Vagina (tissue), 2 donors: ENCODE results near the gene RET. TPM values are rescaled to one million over a fixed set of nuclear protein-coding genes. Genes with fewer than 3 reads are reported as not detected.

Experiments
- DNase-seq, 2 donors: peaks; one replicate each; pipeline ENCODE4 v3.0.0-alpha.2; 2017; ENCODE audit errors: extremely low spot score in 2 of 2
- H3K27ac ChIP-seq: fragments of 200-600 bp; sonication (generic); one replicate; pipeline ENCODE4 v1.5.1; 2019
- H3K27me3 ChIP-seq: fragments of 200-600 bp; sonication (generic); one replicate; pipeline ENCODE4 v1.5.1; 2019
- H3K36me3 ChIP-seq, 2 donors: fragments of 200-600 bp; sonication (generic); one replicate each; pipeline ENCODE4 v1.5.1; 2017 to 2019
- H3K4me1 ChIP-seq: fragments of 200-600 bp; sonication (generic); one replicate; pipeline ENCODE4 v1.5.1; 2019
- H3K4me3 ChIP-seq, 2 donors: fragments of 200-600 bp; sonication (generic); 1 replicate in 1 of 2; 2 replicates in 1 of 2; pipeline ENCODE4 v1.5.1; 2016 to 2019
- H3K9me3 ChIP-seq: fragments of 200-600 bp; sonication (generic); one replicate; pipeline ENCODE4 v1.5.1; 2019
- POLR2A ChIP-seq, 2 donors: fragments of 450-650 bp; IDR thresholded peaks; one replicate each; pipeline ENCODE4 v1.6.1; 2017; ENCODE audit warnings: antibody characterized with exemption in 2 of 2, mild to moderate bottlenecking in 2 of 2, moderate library complexity in 2 of 2
- POLR2AphosphoS5 ChIP-seq, 2 donors: sonication (generic); formaldehyde crosslinking; IDR thresholded peaks; one replicate each; pipeline ENCODE4 v1.9.0; 2017; ENCODE audit warnings: antibody characterized with exemption in 2 of 2, mild to moderate bottlenecking in 2 of 2, low read depth in 1 of 2; ENCODE audit not compliant: insufficient read depth in 1 of 2
- intact Hi-C: fragments of 100-400 bp; cut with DNase I; formaldehyde crosslinking; loops from one replicate; pipeline ENCODE4 v1.15.1; 2023
- total RNA-seq: library from RNA; depleted of rRNA; stranded (reverse); fragments of >200 nt; gene quantifications from one replicate; pipeline ENCODE4 v1.2.3, GENCODE V29; 2016
- TF ChIP-seq, protein P1 (sequence below), 3 experiments: fragments of 450-650 bp in 2 of 3; fragments of 200-600 bp in 1 of 3; sonication (generic) in 1 of 3; IDR thresholded peaks; one replicate each; pipeline ENCODE4 v1.5.1; 2017 to 2019; ENCODE audit warnings: antibody characterized with exemption in 3 of 3, mild to moderate bottlenecking in 2 of 3, moderate library complexity in 2 of 3

RET gene
- total RNA-seq, 1 donor from 2014 or later = 7.9 TPM

- intact Hi-C loops = no loop called here
- Histone ChIP-seq H3K4me3 (no peak overlapping the region), H3K27me3 (no peaks in the 10 kb centered on the region), H3K4me1 (peaks cover 19% of the 10 kb centered on the region), H3K36me3 (no peaks in the 10 kb centered on the region), H3K9me3 (no peaks in the 10 kb centered on the region), H3K27ac (no peak overlapping the region)
- TF ChIP-seq POLR2A (IDR thresholded peaks at IDR 0.05) (no peak), POLR2AphosphoS5 (IDR thresholded peaks at IDR 0.05; ENCODE audit: insufficient read depth in 1 of 2, low read depth in 1 of 2) (no peak)
- TF ChIP-seq, protein P1, sequence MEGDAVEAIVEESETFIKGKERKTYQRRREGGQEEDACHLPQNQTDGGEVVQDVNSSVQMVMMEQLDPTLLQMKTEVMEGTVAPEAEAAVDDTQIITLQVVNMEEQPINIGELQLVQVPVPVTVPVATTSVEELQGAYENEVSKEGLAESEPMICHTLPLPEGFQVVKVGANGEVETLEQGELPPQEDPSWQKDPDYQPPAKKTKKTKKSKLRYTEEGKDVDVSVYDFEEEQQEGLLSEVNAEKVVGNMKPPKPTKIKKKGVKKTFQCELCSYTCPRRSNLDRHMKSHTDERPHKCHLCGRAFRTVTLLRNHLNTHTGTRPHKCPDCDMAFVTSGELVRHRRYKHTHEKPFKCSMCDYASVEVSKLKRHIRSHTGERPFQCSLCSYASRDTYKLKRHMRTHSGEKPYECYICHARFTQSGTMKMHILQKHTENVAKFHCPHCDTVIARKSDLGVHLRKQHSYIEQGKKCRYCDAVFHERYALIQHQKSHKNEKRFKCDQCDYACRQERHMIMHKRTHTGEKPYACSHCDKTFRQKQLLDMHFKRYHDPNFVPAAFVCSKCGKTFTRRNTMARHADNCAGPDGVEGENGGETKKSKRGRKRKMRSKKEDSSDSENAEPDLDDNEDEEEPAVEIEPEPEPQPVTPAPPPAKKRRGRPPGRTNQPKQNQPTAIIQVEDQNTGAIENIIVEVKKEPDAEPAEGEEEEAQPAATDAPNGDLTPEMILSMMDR (IDR thresholded peaks at IDR 0.05) = no peak
- no peak for DNase-seq
Measured at GRCh38 chr10:43134126-43134905, 57.4 kb downstream of the RET start.

DNA sequence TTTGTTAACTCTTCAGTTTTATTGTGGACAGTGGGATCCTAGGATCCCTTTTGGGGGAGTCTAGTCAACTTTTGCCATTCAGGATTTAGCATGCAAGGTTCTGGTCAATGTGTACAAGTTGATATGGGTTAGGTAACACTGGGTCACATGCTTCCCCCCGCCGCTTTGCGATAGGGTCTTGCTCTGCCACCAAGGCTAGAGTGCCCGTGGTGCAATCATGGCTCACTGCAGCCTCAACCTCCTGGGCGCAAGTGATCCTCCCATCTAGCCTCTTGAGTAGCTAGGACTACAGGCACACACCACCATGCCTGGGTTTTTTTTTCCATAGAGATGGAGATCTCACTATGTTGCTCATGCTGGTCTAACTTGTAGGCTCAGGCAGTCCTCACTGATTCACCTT is 58.2 kb downstream of the RET start:
- Histone ChIP-seq H3K27ac (no peak overlapping the region), H3K4me3 (no peak overlapping the region), H3K27me3 (no peaks in the 10 kb centered on the region), H3K9me3 (no peaks in the 10 kb centered on the region), H3K4me1 (peaks cover 26% of the 10 kb centered on the region), H3K36me3 (no peaks in the 10 kb centered on the region)
- intact Hi-C loops = no loop called here
- TF ChIP-seq POLR2A (IDR thresholded peaks at IDR 0.05) (no peak), POLR2AphosphoS5 (IDR thresholded peaks at IDR 0.05; ENCODE audit: insufficient read depth in 1 of 2, low read depth in 1 of 2) (no peak)
- TF ChIP-seq, protein P1 (IDR thresholded peaks at IDR 0.05) = no peak
- DNase-seq = no peak

DNA sequence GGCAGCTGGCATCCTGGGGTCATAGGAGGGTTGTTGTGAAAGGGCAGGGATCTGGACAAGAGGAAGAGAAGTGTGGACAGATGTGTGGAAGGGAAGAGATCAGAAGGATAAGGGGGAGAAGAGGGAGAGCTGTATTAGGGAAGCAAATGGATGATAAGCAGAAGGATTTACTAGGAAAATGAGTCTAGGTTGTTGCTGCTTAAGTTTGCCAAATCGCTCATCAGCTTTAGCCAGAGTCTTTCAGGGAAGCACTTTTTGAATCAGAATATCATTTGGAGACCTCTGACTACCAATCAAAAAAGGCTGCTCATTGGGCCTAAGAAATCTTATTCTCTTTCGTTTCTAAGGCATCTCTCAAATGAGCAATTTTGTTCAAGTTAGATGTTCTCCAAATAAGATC is 58.8 kb downstream of the RET start:
- Histone ChIP-seq H3K27me3 (no peaks in the 10 kb centered on the region), H3K4me1 (peaks cover 29% of the 10 kb centered on the region), H3K27ac (no peak overlapping the region), H3K36me3 (no peaks in the 10 kb centered on the region), H3K4me3 (no peak overlapping the region), H3K9me3 (no peaks in the 10 kb centered on the region)
- no peak for DNase-seq
- TF ChIP-seq POLR2A (IDR thresholded peaks at IDR 0.05) (no peak), POLR2AphosphoS5 (IDR thresholded peaks at IDR 0.05; ENCODE audit: insufficient read depth in 1 of 2, low read depth in 1 of 2) (no peak)
- TF ChIP-seq, protein P1 (IDR thresholded peaks at IDR 0.05) = no peak
- intact Hi-C loops = no loop called here

GRCh38 chr10:43136432-43136831 is 59.6 kb downstream of the RET start:
- H3K27ac ChIP-seq = peak overlapping the region; percentile 93
- intact Hi-C loops = no loop called here
- no peaks in the 10 kb centered on the region for H3K27me3 ChIP-seq
- no peak for DNase-seq
- TF ChIP-seq, protein P1 (IDR thresholded peaks at IDR 0.05) = no peak
- TF ChIP-seq POLR2A (IDR thresholded peaks at IDR 0.05) = no peak
- no peak for TF ChIP-seq POLR2AphosphoS5 (IDR thresholded peaks at IDR 0.05; ENCODE audit: insufficient read depth in 1 of 2, low read depth in 1 of 2)
- H3K36me3 ChIP-seq = no peaks in the 10 kb centered on the region
- H3K9me3 ChIP-seq = no peaks in the 10 kb centered on the region
- H3K4me3 ChIP-seq = no peak overlapping the region
- H3K4me1 ChIP-seq = peaks cover 29% of the 10 kb centered on the region

- intact Hi-C loops = no loop called here
- no peaks in the 10 kb centered on the region for H3K36me3 ChIP-seq
- peaks cover 36% of the 10 kb centered on the region for H3K4me1 ChIP-seq
- peak in 1 of 2 donors; percentile 5 for TF ChIP-seq POLR2AphosphoS5 (IDR thresholded peaks at IDR 0.05; ENCODE audit: insufficient read depth in 1 of 2, low read depth in 1 of 2)
- TF ChIP-seq, protein P1 (IDR thresholded peaks at IDR 0.05) = no peak
- H3K27me3 ChIP-seq = no peaks in the 10 kb centered on the region
- no peaks in the 10 kb centered on the region for H3K9me3 ChIP-seq
- no peak for DNase-seq
- peak overlapping the region; percentile 93 for H3K27ac ChIP-seq
- H3K4me3 ChIP-seq = peak overlapping the region; percentile 80 to 95
Measured at GRCh38 chr10:43136995-43137716, 60.3 kb downstream of the RET start.
